A673 (cell line): ENCODE results near the gene IQCH. TPM values are rescaled to one million over a fixed set of nuclear protein-coding genes. Genes with fewer than 3 reads are reported as not detected.

ENCODE experiments used
- BruUV-seq: library from RNA; stranded (reverse); fragments of 400-500 nt; replicated peaks from 2 replicates; lab custom pipeline; 2021; lab: Mats Ljungman, UMichigan
- CTCF ChIA-PET: fragments of 300-600 bp; sonication (Branson Sonifier 250); formaldehyde crosslinking; loops from one replicate; lab custom pipeline; 2022; ENCODE audit warnings: antibody characterized with exemption; lab: Charles Lee
- POLR2A ChIA-PET: fragments of 300-600 bp; sonication (Branson Sonifier 250); formaldehyde crosslinking; loops from one replicate; lab custom pipeline; 2022; ENCODE audit warnings: antibody characterized with exemption; ENCODE audit not compliant: low non-redundant PET; lab: Charles Lee
- DNase-seq: peaks from one replicate; pipeline ENCODE4 v3.0.0-alpha.2; 2015; ENCODE audit warnings: low spot score
- H3K27ac ChIP-seq: fragments of 200-600 bp; sonication (generic); 2 replicates; pipeline ENCODE4 v1.5.1; 2016; ENCODE audit warnings: mixed run types, low read depth, mild to moderate bottlenecking, mixed read lengths, antibody characterized with exemption, low read length; ENCODE audit not compliant: poor library complexity, severe bottlenecking
- H3K27me3 ChIP-seq: fragments of 200-600 bp; sonication (generic); replicated peaks from 2 replicates; pipeline ENCODE4 v1.6.1; 2017; ENCODE audit warnings: mixed run types, low read depth, mild to moderate bottlenecking, mixed read lengths, antibody characterized with exemption, low read length; ENCODE audit not compliant: insufficient read depth, poor library complexity
- H3K36me3 ChIP-seq: fragments of 200-600 bp; sonication (generic); 2 replicates; pipeline ENCODE4 v1.6.1; 2016; ENCODE audit warnings: mixed run types, mild to moderate bottlenecking, mixed read lengths, antibody characterized with exemption, low read length; ENCODE audit not compliant: insufficient read depth, poor library complexity, severe bottlenecking
- H3K4me1 ChIP-seq: fragments of 200-600 bp; sonication (generic); 2 replicates; pipeline ENCODE4 v1.6.1; 2017; ENCODE audit warnings: mixed run types, mild to moderate bottlenecking, mixed read lengths, antibody characterized with exemption, low read length; ENCODE audit not compliant: insufficient read depth, poor library complexity, severe bottlenecking
- H3K4me3 ChIP-seq: fragments of 200-600 bp; sonication (generic); 2 replicates; pipeline ENCODE4 v1.5.1; 2016; ENCODE audit warnings: low read depth, mixed run types, mild to moderate bottlenecking, mixed read lengths, low read length; ENCODE audit not compliant: poor library complexity, severe bottlenecking
- H3K9me3 ChIP-seq: fragments of 200-600 bp; sonication (generic); 2 replicates; pipeline ENCODE4 v1.6.1; 2016; ENCODE audit warnings: mixed run types, low read depth, mild to moderate bottlenecking, mixed read lengths, antibody characterized with exemption, low read length; ENCODE audit not compliant: poor library complexity, severe bottlenecking
- CTCF ChIP-seq: fragments of 300-800, 200-600 bp; sonication (generic); conservative IDR thresholded peaks from 2 replicates; pipeline ENCODE4 v1.5.1; 2017; ENCODE audit warnings: low read depth, mild to moderate bottlenecking, antibody characterized with exemption, low read length, moderate library complexity, mixed read lengths
- EZH2 ChIP-seq: fragments of 200-600 bp; sonication (generic); IDR thresholded peaks from 2 replicates; pipeline ENCODE4 v1.6.1; 2017; ENCODE audit warnings: borderline replicate concordance, low read depth, mild to moderate bottlenecking, mixed read lengths, antibody characterized with exemption, low read length; ENCODE audit not compliant: poor library complexity, severe bottlenecking
- intact Hi-C: fragments of 100-400 bp; cut with micrococcal nuclease; formaldehyde crosslinking; loops from one replicate; pipeline ENCODE4 v1.10.0; 2022; ENCODE audit not compliant: unreplicated experiment
- total RNA-seq: library from RNA; stranded (reverse); gene quantifications from 2 replicates; pipeline ENCODE4 v1.2.3, GENCODE V29; 2021

Gene IQCH
- total RNA-seq, 1 experiment from 2014 or later: 1.7 TPM

- ChIA-PET CTCF (interaction anchor here (0.7 kb wide), 1 partner anchor 805 kb away, joined by 4 read pairs; no protein-coding TSS in a partner anchor), POLR2A (no interaction called here)
- intact Hi-C loops: no loop called here
- Histone ChIP-seq H3K9me3 (no peaks in the 10 kb centered on the region), H3K4me1 (peaks cover 20% of the 10 kb centered on the region), H3K27me3 (no peaks in the 10 kb centered on the region), H3K4me3 (no peak overlapping the region), H3K27ac (no peak overlapping the region), H3K36me3 (no peaks in the 10 kb centered on the region)
- no TSS peak for BruUV-seq
- DNase-seq: no peak
- no peak for TF ChIP-seq EZH2
- TF ChIP-seq CTCF: no peak
Measured at GRCh38 chr15:67224889-67225288, 29.7 kb upstream of the IQCH start.

- BruUV-seq: no TSS peak
- Histone ChIP-seq H3K27ac (no peak overlapping the region), H3K9me3 (no peaks in the 10 kb centered on the region), H3K27me3 (no peaks in the 10 kb centered on the region), H3K4me3 (no peak overlapping the region), H3K4me1 (peaks cover 20% of the 10 kb centered on the region), H3K36me3 (no peaks in the 10 kb centered on the region)
- DNase-seq: no peak
- intact Hi-C loops: no loop called here
- TF ChIP-seq EZH2: no peak
- CTCF ChIA-PET: no interaction called here
- POLR2A ChIA-PET: no interaction called here
Measured at GRCh38 chr15:67225336-67225735, 29.2 kb upstream of the IQCH start.

- H3K27ac ChIP-seq: no peak overlapping the region
- POLR2A ChIA-PET: no interaction called here
- BruUV-seq: no TSS peak
- no peak overlapping the region for H3K4me3 ChIP-seq
- no peaks in the 10 kb centered on the region for H3K27me3 ChIP-seq
- DNase-seq: no peak
- peaks cover 20% of the 10 kb centered on the region for H3K4me1 ChIP-seq
- peaks cover 11% of the 10 kb centered on the region for H3K36me3 ChIP-seq
- TF ChIP-seq EZH2 (no peak), CTCF (no peak)
- intact Hi-C loops: no loop called here
- no peaks in the 10 kb centered on the region for H3K9me3 ChIP-seq
- CTCF ChIA-PET: no interaction called here
Measured at GRCh38 chr15:67227431-67227830, 27.2 kb upstream of the IQCH start.

- ChIA-PET POLR2A (no interaction called here), CTCF (no interaction called here)
- Histone ChIP-seq H3K27me3 (no peaks in the 10 kb centered on the region), H3K27ac (no peak overlapping the region), H3K4me3 (no peak overlapping the region), H3K36me3 (peaks cover 15% of the 10 kb centered on the region), H3K9me3 (no peaks in the 10 kb centered on the region), H3K4me1 (peaks cover 20% of the 10 kb centered on the region)
- intact Hi-C loops: no loop called here
- BruUV-seq: no TSS peak
- DNase-seq: no peak
- no peak for TF ChIP-seq CTCF
- no peak for TF ChIP-seq EZH2
Measured at GRCh38 chr15:67227846-67228245, 26.7 kb upstream of the IQCH start.
